K562 (cell line): ENCODE data around the gene ZNF565. TPM values are rescaled to one million over a fixed set of nuclear protein-coding genes. Genes with fewer than 3 reads are reported as not detected.

Experiments used
- BCLAF1 ChIP-seq, 2 experiments: fragments of 450-650 bp in 1 of 2; IDR thresholded peaks; 2 replicates each; pipeline ENCODE4 v1.6.1; 2011 to 2017; ENCODE audit warnings: low read depth in 2 of 2, antibody characterized with exemption in 1 of 2, borderline replicate concordance in 1 of 2, low read length in 1 of 2, mild to moderate bottlenecking in 1 of 2, mixed read lengths in 1 of 2; ENCODE audit not compliant: control insufficient read depth in 1 of 2
- CHD1 ChIP-seq: fragments of 200-600 bp; sonication (generic); IDR thresholded peaks from one replicate; pipeline ENCODE4 v1.6.1; 2012; ENCODE audit warnings: mild to moderate bottlenecking, moderate library complexity, low read length, inconsistent platforms
- E4F1 ChIP-seq: fragments of 250-450 bp; sonication (Bioruptor Pico); IDR thresholded peaks from 2 replicates; pipeline ENCODE4 v1.5.0; 2021; ENCODE audit warnings: mild to moderate bottlenecking, borderline replicate concordance
- FOXO4 ChIP-seq: fragments of 450-650 bp; formaldehyde crosslinking; IDR thresholded peaks from 2 replicates; pipeline ENCODE4 v1.4.0; 2020; ENCODE audit warnings: mild to moderate bottlenecking, moderate library complexity
- PML ChIP-seq: IDR thresholded peaks from 2 replicates; pipeline ENCODE4 v1.6.1; 2012; ENCODE audit warnings: low read length, inconsistent platforms
- RERE ChIP-seq: sonication (generic); formaldehyde crosslinking; IDR thresholded peaks from 2 replicates; pipeline ENCODE4 v1.8.0; 2023; ENCODE audit warnings: missing genetic modification reagents, mild to moderate bottlenecking, borderline replicate concordance
- STAT5A ChIP-seq: IDR thresholded peaks from 2 replicates; pipeline ENCODE4 v1.6.1; 2012; ENCODE audit warnings: low read length, inconsistent platforms, borderline replicate concordance
- TBP ChIP-seq: optimal IDR thresholded peaks from 2 replicates; pipeline ENCODE3; 2011; ENCODE audit warnings: low read depth, low read length, improper control_type of control experiment
- ZNF717 ChIP-seq: fragments of 250-450 bp; sonication (Bioruptor Pico); IDR thresholded peaks from 2 replicates; pipeline ENCODE4 v1.5.0; 2021
- polyA plus RNA-seq, 8 experiments: library from polyadenylated mRNA; depleted of rRNA in 4 of 8; stranded (reverse) in 5 of 8; unstranded in 3 of 8; fragments of >200 nt; fragmentation: Nextera tagmentation in 2 of 8; fragmentation: Illumina TruSeq in 1 of 8; extraction: Ambion mirVana in 2 of 8; extraction: Trizol in 1 of 8; gene quantifications; 2 replicates each; pipeline versions ENCODE4 v1.2.1 to v1.2.3, GENCODE V29; 2011 to 2014; ENCODE audit warnings: inconsistent platforms in 1 of 8, missing spikeins in 1 of 8
- total RNA-seq, 7 experiments: library from RNA; depleted of rRNA in 6 of 7; stranded (reverse); fragments of >200 nt in 6 of 7; fragmentation: Illumina TruSeq in 2 of 7; extraction: Trizol in 2 of 7; gene quantifications; 2 replicates each; pipeline versions ENCODE4 v1.2.1 to v1.2.3, GENCODE V29; 2011 to 2021; ENCODE audit warnings: low replicate concordance in 1 of 7

ZNF565 gene
- total and polyA plus RNA-seq, 9 of the 15 experiments (the other 6 are each of a cell fraction or from before 2014, with no cell fraction given), result 1.3 to 3.2 (median 2.6) TPM

GRCh38 chr19:36140304-36141038 lies 74.0 kb downstream of the ZNF565 start (continued):
- no peak; the same call in 1 of the 2 replicates for TF ChIP-seq FOXO4 (CRISPR knock-in tag)
- no peak for TF ChIP-seq BCLAF1 (IDR thresholded peaks at IDR 0.05; ENCODE audit: borderline replicate concordance in 1 of 2, control insufficient read depth in 1 of 2, low read depth in 2 of 2, low read length in 1 of 2)
- no peak for TF ChIP-seq STAT5A
- TF ChIP-seq ZNF717, result no peak
- no peak for TF ChIP-seq PML
- TF ChIP-seq RERE (CRISPR knock-in tag), result no peak
- TF ChIP-seq TBP, result no peak
- TF ChIP-seq E4F1 (CRISPR knock-in tag), result no peak
- peak; percentile 71 for TF ChIP-seq CHD1
